ENCODE results near the gene CGNL1.

The CGNL1 gene

GRCh38 chr15:57525581-57525980 is 149.3 kb downstream of the CGNL1 start:
- no peaks in the 10 kb centered on the region for H3K79me2 ChIP-seq (ENCODE audit: insufficient read depth, low read length)
- no peaks in the 10 kb centered on the region for H4K20me1 ChIP-seq (ENCODE audit: insufficient read depth, low read length)
- H3K4me2 ChIP-seq (ENCODE audit: insufficient read depth, low read length), result no peak overlapping the region
- H3K27ac ChIP-seq (ENCODE audit: low read length), result no peak overlapping the region
- no peaks in the 10 kb centered on the region for H3K36me3 ChIP-seq (ENCODE audit: insufficient read depth, low read length)
- ATAC-seq (ENCODE audit: insufficient read depth, low read depth), result no peak
- peaks cover 22% of the 10 kb centered on the region for H3K27me3 ChIP-seq (ENCODE audit: insufficient read depth, low read length, poor library complexity)
- H3K9me3 ChIP-seq (ENCODE audit: insufficient read depth, low read length, severe bottlenecking), result no peaks in the 10 kb centered on the region
- no peak overlapping the region for H3K4me3 ChIP-seq (ENCODE audit: low read depth in 1 of 2, low read length in 2 of 2)
- no peak overlapping the region for H3K9ac ChIP-seq (ENCODE audit: low read depth, low read length)
- no peak overlapping the region for H2AFZ ChIP-seq (ENCODE audit: low read depth, low read length)
- no peak for TF ChIP-seq EZH2 (IDR thresholded peaks at IDR 0.05; ENCODE audit: borderline replicate concordance, low read depth, low read length, severe bottlenecking)
- TF ChIP-seq, protein P1, sequence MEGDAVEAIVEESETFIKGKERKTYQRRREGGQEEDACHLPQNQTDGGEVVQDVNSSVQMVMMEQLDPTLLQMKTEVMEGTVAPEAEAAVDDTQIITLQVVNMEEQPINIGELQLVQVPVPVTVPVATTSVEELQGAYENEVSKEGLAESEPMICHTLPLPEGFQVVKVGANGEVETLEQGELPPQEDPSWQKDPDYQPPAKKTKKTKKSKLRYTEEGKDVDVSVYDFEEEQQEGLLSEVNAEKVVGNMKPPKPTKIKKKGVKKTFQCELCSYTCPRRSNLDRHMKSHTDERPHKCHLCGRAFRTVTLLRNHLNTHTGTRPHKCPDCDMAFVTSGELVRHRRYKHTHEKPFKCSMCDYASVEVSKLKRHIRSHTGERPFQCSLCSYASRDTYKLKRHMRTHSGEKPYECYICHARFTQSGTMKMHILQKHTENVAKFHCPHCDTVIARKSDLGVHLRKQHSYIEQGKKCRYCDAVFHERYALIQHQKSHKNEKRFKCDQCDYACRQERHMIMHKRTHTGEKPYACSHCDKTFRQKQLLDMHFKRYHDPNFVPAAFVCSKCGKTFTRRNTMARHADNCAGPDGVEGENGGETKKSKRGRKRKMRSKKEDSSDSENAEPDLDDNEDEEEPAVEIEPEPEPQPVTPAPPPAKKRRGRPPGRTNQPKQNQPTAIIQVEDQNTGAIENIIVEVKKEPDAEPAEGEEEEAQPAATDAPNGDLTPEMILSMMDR (IDR thresholded peaks at IDR 0.05; ENCODE audit: borderline replicate concordance, extremely low read depth, low read length, poor library complexity, severe bottlenecking), result no peak
- no peak for DNase-seq
- no peaks in the 10 kb centered on the region for H3K4me1 ChIP-seq (ENCODE audit: insufficient read depth, low read length)

DNA sequence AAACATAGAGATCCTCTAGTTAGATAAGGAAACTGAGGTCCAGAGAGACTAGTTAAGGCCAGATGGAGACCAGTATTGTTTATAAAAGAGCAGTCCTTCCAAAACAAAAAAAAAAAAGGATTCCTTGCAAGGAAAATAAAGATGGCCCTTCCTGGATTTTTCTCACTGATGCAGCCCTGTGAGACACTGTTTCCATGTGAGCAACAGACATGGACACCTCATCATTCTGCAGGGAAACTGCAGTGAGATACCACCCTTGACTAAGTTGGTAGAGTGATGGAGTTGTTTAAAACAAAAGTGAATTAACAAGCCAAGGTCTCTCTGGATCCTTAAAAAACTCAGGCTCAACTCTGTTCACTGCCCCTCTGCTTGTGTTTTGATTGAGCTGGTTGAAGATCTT is 149.8 kb downstream of the CGNL1 start:
- Histone ChIP-seq H3K27me3 (ENCODE audit: insufficient read depth, low read length, poor library complexity) (peaks cover 26% of the 10 kb centered on the region), H3K9me3 (ENCODE audit: insufficient read depth, low read length, severe bottlenecking) (no peaks in the 10 kb centered on the region), H3K4me2 (ENCODE audit: insufficient read depth, low read length) (no peak overlapping the region), H2AFZ (ENCODE audit: low read depth, low read length) (no peak overlapping the region), H3K36me3 (ENCODE audit: insufficient read depth, low read length) (no peaks in the 10 kb centered on the region), H4K20me1 (ENCODE audit: insufficient read depth, low read length) (no peaks in the 10 kb centered on the region), H3K27ac (ENCODE audit: low read length) (no peak overlapping the region), H3K9ac (ENCODE audit: low read depth, low read length) (no peak overlapping the region), H3K4me1 (ENCODE audit: insufficient read depth, low read length) (no peaks in the 10 kb centered on the region), H3K79me2 (ENCODE audit: insufficient read depth, low read length) (no peaks in the 10 kb centered on the region), H3K4me3 (ENCODE audit: low read depth in 1 of 2, low read length in 2 of 2) (no peak overlapping the region)
- DNase-seq (no peak), ATAC-seq (ENCODE audit: insufficient read depth, low read depth) (no peak)
- TF ChIP-seq EZH2 (IDR thresholded peaks at IDR 0.05; ENCODE audit: borderline replicate concordance, low read depth, low read length, severe bottlenecking), result no peak
- TF ChIP-seq, protein P1 (IDR thresholded peaks at IDR 0.05; ENCODE audit: borderline replicate concordance, extremely low read depth, low read length, poor library complexity, severe bottlenecking), result no peak

DNA sequence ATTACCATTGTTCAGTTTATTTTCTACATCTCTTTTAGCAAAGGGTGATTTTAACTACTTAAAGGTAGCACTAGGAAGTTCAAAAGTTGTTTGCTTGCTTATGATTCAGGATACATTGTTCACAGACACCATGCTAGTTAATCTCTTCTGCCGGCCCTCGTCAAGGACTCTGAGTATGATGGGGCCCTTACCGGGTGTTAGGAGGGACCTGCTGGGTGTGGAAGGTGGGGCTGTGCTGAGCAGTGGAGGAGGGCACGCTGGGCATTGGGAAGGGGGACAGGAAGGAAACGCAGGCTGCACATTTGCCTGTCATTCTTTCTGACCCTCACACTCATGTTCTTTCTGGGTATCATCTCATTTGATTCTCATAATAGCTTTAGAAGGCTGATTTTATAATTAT is 150.3 kb downstream of the CGNL1 start:
- peaks cover 26% of the 10 kb centered on the region for H3K27me3 ChIP-seq (ENCODE audit: insufficient read depth, low read length, poor library complexity)
- no peak overlapping the region for H3K9ac ChIP-seq (ENCODE audit: low read depth, low read length)
- H3K36me3 ChIP-seq (ENCODE audit: insufficient read depth, low read length), result no peaks in the 10 kb centered on the region
- TF ChIP-seq, protein P1 (IDR thresholded peaks at IDR 0.05; ENCODE audit: borderline replicate concordance, extremely low read depth, low read length, poor library complexity, severe bottlenecking), result no peak
- no peak for TF ChIP-seq EZH2 (IDR thresholded peaks at IDR 0.05; ENCODE audit: borderline replicate concordance, low read depth, low read length, severe bottlenecking)
- no peaks in the 10 kb centered on the region for H3K4me1 ChIP-seq (ENCODE audit: insufficient read depth, low read length)
- no peaks in the 10 kb centered on the region for H4K20me1 ChIP-seq (ENCODE audit: insufficient read depth, low read length)
- no peak for DNase-seq
- no peak overlapping the region for H3K27ac ChIP-seq (ENCODE audit: low read length)
- no peak overlapping the region for H2AFZ ChIP-seq (ENCODE audit: low read depth, low read length)
- no peak for ATAC-seq (ENCODE audit: insufficient read depth, low read depth)
- no peaks in the 10 kb centered on the region for H3K79me2 ChIP-seq (ENCODE audit: insufficient read depth, low read length)
- H3K4me2 ChIP-seq (ENCODE audit: insufficient read depth, low read length), result no peak overlapping the region
- H3K4me3 ChIP-seq (ENCODE audit: low read depth in 1 of 2, low read length in 2 of 2), result no peak overlapping the region
- H3K9me3 ChIP-seq (ENCODE audit: insufficient read depth, low read length, severe bottlenecking), result no peaks in the 10 kb centered on the region

All from DND-41 (cell line).